ENCODE measurements around the gene FRA10AC1.

The FRA10AC1 gene

DNA sequence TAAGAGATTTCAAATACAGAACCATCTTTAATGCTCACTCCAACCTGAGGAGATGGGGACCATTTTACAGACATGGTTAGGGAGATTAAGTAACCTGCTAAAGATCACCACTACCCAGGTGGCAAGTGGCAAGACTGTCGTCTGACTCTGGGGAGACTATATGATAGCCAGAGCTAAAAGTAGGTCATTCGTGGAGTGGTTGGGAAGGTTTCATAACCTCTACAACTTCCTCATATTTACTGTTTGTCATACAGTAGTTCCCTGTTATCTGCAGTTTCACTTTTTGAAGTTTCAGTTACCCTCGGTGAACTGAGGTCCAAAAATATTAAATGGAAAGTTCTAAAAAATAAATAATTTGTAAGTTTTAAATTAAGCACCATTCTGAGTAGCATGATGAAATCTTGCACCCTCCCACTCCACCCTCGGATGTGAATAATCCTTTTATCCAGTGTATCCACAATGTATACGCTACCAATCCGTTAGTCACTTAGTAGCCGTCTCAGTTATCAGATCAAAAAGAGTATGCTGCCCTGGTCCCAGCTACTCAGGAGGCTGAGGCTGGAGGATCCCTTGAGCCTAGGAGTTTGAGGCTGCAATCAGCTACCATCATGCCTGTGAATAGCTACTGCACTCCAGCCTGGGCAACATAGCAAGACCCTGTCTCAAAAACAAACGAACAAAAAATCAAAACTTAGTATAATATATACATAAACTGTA is 40.4 kb upstream of the FRA10AC1 start:
- TF ChIP-seq, protein P1, sequence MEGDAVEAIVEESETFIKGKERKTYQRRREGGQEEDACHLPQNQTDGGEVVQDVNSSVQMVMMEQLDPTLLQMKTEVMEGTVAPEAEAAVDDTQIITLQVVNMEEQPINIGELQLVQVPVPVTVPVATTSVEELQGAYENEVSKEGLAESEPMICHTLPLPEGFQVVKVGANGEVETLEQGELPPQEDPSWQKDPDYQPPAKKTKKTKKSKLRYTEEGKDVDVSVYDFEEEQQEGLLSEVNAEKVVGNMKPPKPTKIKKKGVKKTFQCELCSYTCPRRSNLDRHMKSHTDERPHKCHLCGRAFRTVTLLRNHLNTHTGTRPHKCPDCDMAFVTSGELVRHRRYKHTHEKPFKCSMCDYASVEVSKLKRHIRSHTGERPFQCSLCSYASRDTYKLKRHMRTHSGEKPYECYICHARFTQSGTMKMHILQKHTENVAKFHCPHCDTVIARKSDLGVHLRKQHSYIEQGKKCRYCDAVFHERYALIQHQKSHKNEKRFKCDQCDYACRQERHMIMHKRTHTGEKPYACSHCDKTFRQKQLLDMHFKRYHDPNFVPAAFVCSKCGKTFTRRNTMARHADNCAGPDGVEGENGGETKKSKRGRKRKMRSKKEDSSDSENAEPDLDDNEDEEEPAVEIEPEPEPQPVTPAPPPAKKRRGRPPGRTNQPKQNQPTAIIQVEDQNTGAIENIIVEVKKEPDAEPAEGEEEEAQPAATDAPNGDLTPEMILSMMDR (IDR thresholded peaks at IDR 0.05; ENCODE audit: low read depth, low read length, missing control alignments) = no peak

DNA sequence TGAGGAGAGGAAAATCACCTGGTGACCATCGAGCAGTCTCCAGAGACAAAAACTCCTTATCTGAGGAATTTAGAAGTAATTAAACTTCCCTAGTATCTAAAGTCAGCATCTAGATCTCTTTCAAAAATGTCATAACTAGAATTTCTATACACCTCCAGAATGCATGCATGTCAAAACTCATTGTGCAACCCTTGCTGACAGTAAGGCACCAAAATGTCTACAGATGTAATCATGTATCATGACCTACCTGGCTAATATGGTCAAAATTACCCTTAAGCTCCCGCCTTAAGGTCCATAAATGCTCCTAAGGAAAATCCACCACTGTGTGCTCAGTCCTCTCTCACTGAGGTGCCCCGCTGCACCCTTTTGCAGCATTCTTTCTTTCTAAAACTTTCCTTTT is 39.0 kb upstream of the FRA10AC1 start:
- H3K4me3 ChIP-seq (replicated peaks; ENCODE audit: low read depth, low read length) = no peak overlapping the region
- DNase-seq (ENCODE audit: extremely low read depth, low read depth) = no peak
- TF ChIP-seq, protein P1 (IDR thresholded peaks at IDR 0.05; ENCODE audit: low read depth, low read length, missing control alignments) = no peak

More for the DNA sequence above, 40.4 kb upstream of the FRA10AC1 start:
- no peak for DNase-seq (ENCODE audit: extremely low read depth, low read depth)
- H3K4me3 ChIP-seq (replicated peaks; ENCODE audit: low read depth, low read length) = no peak overlapping the region

DNA sequence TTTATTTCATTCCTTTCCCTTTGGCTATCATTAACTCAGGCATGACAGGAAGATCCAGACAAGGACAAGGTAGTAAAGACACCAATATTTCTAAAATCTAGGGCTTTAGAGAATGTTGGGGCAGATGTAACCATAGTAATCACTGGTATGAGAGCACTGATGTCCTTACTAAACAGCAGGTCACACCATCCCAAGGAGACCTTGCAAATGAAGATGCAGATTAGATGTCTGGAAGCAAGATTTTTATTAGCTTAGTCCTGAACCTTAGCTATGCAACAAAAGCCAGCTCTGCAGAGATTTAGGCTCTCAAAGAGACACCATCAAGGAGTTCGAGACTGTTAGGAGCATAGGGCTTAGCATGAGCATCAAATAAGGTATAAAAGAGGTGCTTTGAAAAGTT is 23.6 kb upstream of the FRA10AC1 start:
- no peak for DNase-seq (ENCODE audit: extremely low read depth, low read depth)
- H3K4me3 ChIP-seq (replicated peaks; ENCODE audit: low read depth, low read length) = no peak overlapping the region
- TF ChIP-seq, protein P1 (IDR thresholded peaks at IDR 0.05; ENCODE audit: low read depth, low read length, missing control alignments) = no peak

DNA sequence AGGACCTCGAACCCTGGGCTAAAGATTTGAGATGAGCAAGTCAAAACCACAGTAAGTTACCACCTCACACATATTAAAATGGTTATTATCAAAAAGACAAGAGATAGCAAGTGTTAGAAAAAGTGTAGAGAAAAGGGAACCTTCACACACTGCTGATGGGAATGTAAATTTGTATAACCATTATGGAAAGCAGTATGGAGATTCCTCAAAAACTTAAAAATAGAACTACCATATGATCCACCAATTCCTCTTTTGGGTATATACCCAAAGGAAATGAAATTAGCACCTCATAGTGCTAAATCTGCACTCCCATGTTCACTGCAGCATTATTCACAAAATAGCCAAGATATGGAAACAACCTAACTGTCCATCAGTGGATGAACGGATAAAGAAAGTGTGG is 20.8 kb upstream of the FRA10AC1 start:
- no peak for DNase-seq (ENCODE audit: extremely low read depth, low read depth)
- TF ChIP-seq, protein P1 (IDR thresholded peaks at IDR 0.05; ENCODE audit: low read depth, low read length, missing control alignments) = no peak
- H3K4me3 ChIP-seq (replicated peaks; ENCODE audit: low read depth, low read length) = no peak overlapping the region

DNA sequence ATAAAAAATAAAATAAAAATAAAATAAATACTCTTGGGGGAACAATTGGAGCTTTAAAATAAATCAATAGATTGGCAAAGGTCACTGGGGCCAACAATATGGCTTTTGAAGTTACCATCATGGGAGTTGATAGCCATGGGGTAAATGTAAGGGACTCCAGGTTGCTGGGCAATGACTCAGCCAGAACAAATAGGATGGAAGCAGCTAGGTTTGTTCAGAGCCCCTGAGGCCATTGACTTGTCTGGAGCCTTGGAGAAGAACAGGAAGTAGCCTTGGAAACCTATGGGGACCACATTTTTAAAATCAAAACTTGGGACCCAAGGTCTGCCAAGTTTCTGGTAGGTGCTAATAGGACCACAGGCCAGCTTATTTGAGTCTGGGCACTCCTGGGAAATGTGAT is 20.2 kb upstream of the FRA10AC1 start:
- no peak overlapping the region for H3K4me3 ChIP-seq (replicated peaks; ENCODE audit: low read depth, low read length)
- TF ChIP-seq, protein P1 (IDR thresholded peaks at IDR 0.05; ENCODE audit: low read depth, low read length, missing control alignments) = no peak
- no peak for DNase-seq (ENCODE audit: extremely low read depth, low read depth)

DNA sequence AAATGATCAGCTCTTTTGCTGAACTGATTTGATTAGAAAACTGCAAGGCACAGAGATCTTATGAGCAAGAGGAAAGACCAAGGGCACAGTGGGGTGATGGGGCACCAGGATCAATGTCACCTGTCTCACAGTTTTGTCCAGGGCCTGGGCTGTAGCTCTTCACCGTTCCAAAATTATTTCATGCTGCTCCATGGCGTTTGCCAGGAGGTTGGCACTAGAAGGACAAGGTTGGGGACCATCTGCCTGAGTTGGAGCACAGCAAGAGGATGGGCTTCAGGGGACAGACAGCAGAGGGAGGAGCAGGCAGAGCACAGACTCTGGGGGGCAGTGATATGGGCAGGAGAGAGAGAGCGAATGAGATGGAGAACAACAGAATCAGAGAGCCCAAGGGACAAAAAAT is 17.5 kb upstream of the FRA10AC1 start:
- no peak for DNase-seq (ENCODE audit: extremely low read depth, low read depth)
- TF ChIP-seq, protein P1 (IDR thresholded peaks at IDR 0.05; ENCODE audit: low read depth, low read length, missing control alignments) = no peak
- no peak overlapping the region for H3K4me3 ChIP-seq (replicated peaks; ENCODE audit: low read depth, low read length)

Data from HFF-Myc (cell line).